Right forelimb (tissue), 1 donor: ENCODE data around the gene ELOVL2.

Source experiments
- DNase-seq: peaks from one replicate; pipeline ENCODE4 v3.0.0-alpha.2; 2018

The ELOVL2 gene

DNA sequence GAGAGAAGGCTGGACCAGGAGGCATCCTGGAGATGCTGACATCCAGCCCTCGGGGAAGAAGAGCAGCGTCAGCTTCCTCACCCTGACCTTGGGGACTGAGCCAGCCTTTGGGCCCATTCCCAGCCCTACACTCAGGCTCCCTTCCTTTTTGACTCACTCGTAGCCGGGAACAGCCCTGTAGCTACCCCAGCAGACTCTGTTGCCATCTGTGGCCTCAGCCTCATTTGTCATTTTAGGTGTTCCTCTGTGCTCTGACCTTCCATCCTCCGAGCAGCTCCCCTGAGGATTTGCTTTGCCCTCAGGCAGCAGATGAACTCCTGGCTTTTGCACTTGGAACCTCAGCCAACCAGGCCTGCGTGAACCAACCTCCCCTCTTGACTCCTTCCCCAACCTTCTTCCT is 67.5 kb downstream of the ELOVL2 start:
- no peak for DNase-seq

DNA sequence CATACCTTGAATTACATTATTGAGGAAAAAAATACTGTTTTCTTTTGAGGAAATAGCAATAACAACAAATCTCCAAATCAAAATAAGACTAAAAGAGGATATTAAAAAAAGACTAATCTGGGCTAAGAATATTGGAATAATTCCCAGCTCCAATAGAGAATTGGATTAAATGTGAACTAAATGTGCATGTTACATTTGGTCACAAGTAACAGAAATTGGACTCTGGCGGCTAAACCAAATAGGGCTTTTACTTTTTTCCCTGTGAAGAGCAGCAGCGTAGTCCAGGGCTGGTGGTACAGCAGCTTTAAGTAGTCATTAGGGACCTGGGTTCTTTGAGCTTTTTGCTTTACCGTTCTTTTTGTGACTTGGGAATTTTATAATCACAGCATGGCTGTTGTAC is 71.9 kb downstream of the ELOVL2 start:
- DNase-seq: no peak

DNA sequence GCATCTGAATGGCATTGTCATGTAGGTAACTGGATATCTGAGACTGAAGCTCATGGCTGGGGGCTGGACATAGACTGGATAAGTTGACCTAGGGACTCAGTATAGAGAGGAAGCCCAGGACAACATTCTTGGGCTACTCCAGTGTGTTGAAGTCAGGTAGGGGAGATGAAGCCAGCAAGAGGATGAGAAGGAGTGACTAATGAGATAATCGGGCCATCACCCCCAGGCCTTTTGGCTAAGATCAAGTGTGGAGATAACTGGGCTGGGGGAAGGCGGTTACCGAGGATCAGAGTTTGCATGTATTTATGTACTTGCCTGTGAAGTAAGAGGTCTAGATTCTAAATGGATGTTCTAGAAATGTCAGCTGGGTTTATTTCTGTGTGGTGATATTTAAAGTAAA is 73.4 kb downstream of the ELOVL2 start:
- no peak for DNase-seq

DNA sequence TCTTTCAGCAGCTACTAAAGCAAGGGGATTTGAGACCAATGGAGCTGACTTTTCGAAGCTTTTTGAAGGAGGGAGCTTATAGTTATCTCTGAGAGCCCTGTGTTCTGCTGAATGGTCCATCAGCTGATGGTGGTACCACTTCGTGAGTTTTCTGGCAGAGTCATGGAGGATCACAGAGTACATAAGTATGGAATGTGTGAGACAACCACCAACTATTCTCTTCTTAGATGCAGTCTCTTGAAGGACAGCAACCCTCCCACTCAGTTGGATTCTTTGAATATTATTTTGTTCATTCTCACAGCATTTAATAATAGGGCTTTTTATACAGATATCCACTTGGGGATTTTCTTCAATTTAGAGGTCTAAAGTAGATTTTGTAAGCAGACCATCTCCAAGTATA is 75.3 kb downstream of the ELOVL2 start:
- no peak for DNase-seq

DNA sequence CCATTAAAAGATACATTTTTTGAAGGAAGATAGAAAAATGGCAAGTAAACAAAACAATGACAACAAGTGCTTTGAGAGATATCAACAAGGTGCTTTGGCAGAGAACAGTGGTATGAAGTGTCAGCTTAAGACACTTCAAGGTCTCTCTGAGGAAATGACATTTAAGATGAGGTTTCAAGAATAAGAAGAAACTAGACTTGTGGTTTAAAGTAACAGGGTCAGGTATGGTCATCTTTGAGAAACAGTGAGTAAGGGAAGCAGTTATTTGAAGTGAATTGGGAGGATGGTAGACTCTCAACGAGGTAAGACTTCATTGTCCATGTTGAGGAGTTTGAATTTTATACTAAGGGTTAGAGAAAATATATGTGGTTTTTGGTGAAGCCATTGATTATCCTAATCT is 79.4 kb downstream of the ELOVL2 start:
- DNase-seq: no peak

DNA sequence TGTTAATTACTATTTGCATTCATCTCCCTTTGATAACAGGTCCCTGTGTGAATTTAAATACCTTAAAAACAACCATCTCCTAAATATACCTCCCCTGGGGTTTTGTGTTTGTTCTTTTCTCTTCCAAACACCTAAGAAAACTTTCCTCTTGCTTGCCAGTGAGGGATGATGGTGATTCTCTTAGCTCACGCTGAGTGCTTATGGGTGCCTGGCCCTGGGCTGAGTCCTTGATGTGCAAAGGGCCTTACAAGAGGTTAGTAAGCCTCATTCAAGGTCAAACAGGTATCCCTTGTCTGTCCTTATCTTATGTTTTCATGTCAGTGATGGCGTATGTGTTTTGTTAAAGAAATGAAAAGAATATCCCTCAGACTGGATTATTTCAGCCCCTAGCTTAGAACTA is 81.0 kb downstream of the ELOVL2 start:
- no peak for DNase-seq

DNA sequence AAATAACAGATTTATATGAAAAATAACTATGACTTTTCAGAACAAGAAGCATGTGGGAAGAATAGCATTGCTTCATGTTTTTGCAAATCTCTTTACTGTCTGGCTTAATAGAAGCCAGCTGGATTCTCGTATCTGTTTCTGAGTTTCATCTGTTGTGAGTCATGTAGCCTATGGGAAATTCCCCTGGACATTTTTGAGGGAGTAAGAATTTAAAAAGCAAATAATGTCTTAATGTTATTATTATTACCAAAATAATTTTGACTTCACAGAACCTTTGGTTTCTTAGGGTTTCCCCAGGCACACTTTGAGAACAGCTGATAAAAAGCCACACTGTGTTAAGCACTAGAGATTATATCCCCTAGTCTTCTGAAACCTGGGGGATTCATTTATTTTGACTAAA is 81.4 kb downstream of the ELOVL2 start:
- no peak for DNase-seq

DNA sequence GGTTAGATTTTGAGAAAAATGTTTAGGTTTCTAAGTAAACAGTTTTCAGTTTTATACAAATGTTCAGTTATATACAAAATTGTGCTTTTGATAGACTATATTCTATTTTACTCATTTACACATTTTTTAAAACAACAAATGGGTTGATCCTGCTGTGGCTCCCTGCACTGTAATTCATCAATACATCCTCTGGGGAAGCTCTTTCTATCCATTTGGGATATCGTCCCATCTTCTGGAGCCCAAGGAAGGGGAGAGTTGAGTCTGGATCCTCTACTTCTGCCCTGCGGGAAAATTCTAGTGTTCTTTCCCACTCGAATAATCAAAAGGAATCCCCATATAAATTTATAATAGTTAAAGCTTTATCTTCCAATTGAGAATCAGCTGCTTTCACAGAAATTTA is 82.3 kb downstream of the ELOVL2 start:
- DNase-seq: no peak

DNA sequence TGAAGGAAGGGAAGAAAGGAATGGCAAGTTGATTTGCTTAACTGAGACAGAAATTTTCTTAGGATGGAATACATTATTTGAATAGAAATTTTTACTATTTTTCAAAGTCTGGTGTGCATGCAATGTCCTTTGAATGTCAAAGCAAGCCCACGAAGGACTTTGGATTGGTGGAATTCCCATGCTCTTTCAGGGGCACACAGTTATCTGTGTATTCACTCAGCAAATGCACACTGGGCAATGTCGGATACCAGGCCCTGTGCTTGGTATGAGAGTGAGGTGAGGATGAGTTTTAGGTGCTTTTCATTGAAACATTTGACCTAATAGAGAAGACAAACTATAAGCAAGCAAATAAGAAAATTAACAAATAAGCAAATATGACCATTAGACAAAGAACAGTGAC is 83.9 kb downstream of the ELOVL2 start:
- DNase-seq: no peak

DNA sequence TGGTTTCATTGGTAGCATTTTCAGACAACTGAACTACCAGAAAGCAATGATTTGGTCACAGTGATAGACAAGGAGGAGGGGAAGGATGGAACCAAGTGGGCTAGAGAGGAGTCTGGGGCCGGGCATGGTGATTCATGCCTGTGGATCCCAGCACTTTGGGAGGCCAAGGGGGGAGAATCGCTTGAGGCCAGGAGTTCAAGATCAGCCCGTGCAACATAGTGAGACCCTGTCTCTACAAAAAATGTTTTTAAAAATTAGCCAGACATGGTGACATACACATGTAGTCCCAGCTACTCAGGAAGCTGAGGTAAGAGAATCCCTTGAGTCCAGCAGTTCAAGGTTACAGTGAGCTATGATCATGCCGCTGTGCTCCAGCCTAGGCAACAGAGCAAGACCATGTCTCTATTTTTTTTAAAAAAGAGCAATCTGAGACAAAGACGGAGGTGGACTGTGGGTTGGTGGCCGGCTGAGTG is 86.7 kb downstream of the ELOVL2 start:
- no peak for DNase-seq

DNA sequence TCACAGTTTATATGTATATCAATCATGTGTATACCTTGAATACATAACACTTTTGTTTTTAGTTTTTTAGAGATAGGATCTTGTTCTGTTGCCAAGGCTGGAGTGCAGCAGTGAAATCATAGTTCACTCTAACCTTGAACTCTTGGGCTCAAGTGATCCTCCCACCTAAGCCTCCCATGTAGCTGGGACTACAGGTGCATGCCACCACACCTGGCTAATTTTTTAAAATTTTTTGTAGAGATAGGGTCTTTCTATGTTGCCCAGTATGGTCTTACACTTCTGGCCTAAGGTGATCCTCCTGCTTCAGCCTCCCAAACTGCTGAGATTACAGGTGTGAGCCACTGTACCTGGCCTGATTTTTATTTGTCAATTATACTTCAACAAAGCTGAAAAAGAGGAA is 87.3 kb downstream of the ELOVL2 start:
- no peak for DNase-seq

DNA sequence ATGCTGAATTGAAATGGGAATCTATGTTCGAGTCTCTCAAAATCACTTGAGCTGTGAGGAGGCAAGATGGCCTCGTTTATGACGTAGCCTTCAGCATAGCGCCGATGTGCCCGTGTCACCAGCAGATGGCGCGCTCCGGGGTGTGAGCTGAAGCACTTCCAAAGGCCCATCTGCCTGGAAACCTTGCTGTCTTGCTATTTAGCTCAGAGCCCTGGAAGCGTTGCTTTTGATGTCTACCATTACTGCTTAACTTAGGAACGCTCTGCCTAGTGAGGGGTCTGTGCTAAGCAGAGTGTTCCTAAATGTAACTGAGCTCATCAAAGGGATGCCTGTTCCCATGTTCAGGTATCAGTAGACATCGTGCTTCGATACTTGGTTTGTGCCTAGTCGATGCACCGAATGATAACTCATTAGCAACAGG is 89.5 kb downstream of the ELOVL2 start:
- DNase-seq: peak; percentile 82

DNA sequence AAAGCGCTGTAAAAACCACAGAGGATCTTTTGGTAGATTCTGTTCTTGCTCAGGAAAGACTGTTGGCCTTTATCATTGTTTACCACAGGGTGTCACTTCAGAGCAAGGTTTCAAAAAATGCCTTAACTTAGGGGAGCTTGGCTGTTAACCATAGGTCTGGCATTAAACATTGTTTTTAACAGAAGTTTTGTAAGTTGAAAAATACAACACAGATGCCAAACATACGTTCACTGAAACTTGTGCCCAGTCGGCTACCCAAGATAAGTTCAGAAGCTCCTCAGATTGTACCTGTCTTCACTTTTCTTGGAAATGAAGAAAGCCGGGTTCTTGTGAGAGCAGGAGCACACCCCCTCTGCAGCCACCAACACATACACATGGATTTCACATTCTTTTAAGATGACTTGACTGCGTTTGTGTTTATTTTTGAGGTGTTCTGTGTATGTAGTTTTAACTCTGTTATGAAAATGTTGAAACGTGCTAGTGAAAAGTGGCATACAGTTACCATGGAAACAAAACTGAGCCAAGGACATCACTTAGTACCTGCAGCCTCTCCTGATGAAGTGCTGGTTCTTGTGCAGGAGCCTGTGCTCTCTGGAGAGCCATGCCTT is 92.3 kb downstream of the ELOVL2 start:
- no peak for DNase-seq

DNA sequence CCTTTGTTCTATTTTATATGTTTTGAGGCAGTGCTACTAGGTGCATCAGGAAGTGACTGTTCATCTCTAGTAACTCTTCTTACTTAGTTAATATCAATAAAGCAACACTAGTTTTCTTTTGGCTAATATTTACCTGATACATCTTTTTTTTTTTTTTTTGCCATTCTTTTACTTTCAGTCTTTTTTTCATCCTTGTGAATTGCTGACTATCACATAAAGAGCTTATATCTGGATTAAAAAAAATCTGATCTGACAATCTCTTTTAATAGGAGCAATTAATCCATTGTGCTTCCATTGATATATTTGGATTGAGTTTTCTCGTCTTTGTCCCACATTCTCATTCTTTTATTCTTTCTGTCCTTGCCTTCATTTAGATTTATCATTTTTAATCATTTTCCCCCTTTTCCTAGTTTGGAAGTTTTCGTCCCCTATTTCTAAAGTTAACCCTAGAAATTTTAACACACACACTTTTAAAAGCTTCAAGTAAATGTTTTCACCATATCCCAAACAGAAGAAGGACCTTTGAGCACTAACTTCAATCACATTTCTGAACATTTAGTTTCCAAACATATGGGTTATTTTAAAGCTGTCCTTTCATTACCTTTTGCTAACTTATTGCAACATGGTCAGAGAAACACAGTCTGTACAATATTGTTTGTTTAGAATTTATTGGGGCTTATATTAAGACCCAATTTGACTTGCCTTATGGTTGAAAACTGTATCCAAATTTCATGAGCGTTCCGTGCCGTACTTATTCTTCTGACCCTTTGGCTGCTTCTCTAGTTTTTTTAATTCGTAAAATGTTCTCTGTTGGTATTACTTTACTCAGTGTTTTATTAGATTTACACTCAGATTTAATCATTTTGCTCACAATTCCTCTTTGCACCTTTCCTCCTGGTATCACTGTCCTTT is 94.3 kb downstream of the ELOVL2 start:
- no peak for DNase-seq

DNA sequence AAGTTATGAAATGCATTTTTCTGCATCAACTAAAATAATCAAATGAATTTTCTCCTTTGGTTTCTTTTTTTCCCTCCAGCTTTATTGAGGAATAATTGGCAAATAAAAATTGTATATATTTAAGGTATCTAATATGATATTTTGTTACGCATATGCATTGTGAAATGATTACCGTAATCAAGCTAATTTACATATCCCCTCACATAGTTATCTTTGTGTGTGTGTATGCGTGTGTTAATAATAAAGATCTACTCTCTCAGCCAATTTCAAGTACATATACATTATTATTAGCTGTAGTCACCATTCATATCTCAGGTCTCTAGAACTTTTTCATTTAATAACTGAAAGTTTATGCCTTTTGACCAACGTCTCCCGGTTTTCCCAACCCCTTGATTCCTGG is 96.1 kb downstream of the ELOVL2 start:
- no peak for DNase-seq

DNA sequence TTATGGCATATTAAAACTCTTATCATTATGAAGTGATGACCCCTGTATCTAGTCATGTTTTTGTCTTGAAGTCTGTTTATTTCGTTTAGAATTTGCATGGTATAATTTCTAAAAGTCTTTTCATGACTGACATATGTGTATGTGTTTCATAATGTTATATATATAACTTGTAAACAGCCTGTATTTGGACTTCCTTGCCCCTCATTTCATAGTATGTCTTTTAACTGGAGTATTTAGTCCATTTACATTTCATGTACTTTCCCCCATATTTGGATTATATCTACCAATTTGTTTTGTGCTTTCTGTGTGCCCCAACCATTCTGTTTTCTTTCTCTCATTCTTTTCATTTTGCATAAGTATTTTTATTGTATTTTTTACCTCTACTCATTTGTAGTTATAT is 98.3 kb downstream of the ELOVL2 start:
- no peak for DNase-seq

DNA sequence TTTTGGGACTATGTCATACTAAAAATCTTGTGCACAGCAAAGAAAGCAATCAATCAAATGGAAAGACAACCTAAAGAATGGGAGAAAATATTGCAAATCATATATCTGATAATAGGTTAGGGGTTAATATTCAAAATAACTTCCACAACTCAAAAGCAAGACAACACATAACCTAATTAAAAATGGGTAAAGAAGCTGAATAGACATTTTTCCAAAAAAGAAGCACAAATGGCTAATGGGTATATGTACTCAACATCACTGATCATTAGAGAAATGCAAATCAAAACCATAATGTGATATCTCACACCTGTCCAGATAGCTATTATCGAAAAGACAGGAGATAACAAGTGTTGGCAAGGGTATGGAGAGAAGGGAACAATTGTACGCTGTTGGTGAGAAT is 104.3 kb downstream of the ELOVL2 start:
- DNase-seq: no peak

DNA sequence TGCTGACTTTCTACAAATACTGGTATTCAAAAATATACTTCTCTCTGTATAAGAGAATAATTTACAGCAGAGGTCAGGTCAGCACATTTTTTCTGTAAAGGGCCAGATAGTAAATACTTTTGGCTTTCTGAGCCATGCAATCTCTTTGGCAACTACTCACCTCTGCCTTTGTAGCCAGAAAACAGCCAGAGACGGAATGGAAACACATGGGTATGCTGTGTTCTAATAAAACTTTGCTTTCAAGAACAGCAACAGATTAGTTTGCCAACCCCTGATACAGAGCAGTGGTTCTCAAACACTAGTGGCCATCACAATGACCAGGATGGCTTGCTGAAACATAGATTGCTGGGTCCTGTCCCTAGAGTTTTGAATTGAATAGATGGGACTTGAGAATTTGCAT is 111.0 kb downstream of the ELOVL2 start:
- DNase-seq: no peak
